ENCODE measurements around the gene YOD1.

GRCh38 chr1:207054491-207054890 is 3.5 kb upstream of the YOD1 start:
- TF ChIP-seq REST (IDR thresholded peaks at IDR 0.05; ENCODE audit: insufficient read depth in 1 of 2, low read depth in 2 of 2, low read length in 2 of 2) = no peak
- TF ChIP-seq POLR2AphosphoS5 (IDR thresholded peaks at IDR 0.05; ENCODE audit: low read depth, low read length) = no peak
- no peak for TF ChIP-seq TAF1 (IDR thresholded peaks at IDR 0.05; ENCODE audit: borderline replicate concordance, insufficient read depth, low read length)
